Mucosa of descending colon (tissue), 3 donors: Measurements from ENCODE around the gene ZNF484. TPM values are rescaled to one million over a fixed set of nuclear protein-coding genes. Genes with fewer than 3 reads are reported as not detected.
"Not testable (repeated sequence)": the region's sequence is repeated elsewhere in the genome, so short reads cannot be mapped to it uniquely, and the experiment has no call there.

Experiments
- ATAC-seq: fragments of 200-7000 bp; cut with Tn5 transposase; one replicate; pipeline ENCODE4 v1.9.1; 2020; ENCODE audit warnings: mild to moderate bottlenecking, moderate library complexity
- DNase-seq, 3 donors: peaks; one replicate each; pipeline ENCODE4 v3.0.0-alpha.2; 2020
- H3K36me3 ChIP-seq: fragments of 200-600 bp; one replicate; pipeline ENCODE4 v1.8.0; 2021; ENCODE audit warnings: low read depth, mild to moderate bottlenecking
- H3K4me1 ChIP-seq: fragments of 200-600 bp; one replicate; pipeline ENCODE4 v1.8.0; 2021; ENCODE audit warnings: low read depth, mild to moderate bottlenecking
- H3K4me3 ChIP-seq: fragments of 200-600 bp; one replicate; pipeline ENCODE4 v1.8.0; 2021; ENCODE audit warnings: mild to moderate bottlenecking
- H3K9me3 ChIP-seq: fragments of 200-600 bp; one replicate; pipeline ENCODE4 v1.8.0; 2021; ENCODE audit warnings: mild to moderate bottlenecking
- intact Hi-C, 2 donors: fragments of 100-400 bp; cut with DNase I in 1 of 2; cut with micrococcal nuclease in 1 of 2; formaldehyde crosslinking; loops; one replicate each; pipeline versions ENCODE4 v1.11.0 to v1.11.1; 2022; cut with DNase I, micrococcal nuclease
- total RNA-seq, 3 donors: library from RNA; stranded (reverse); fragmentation: NEBNext Ultra II Directional in 2 of 3; extraction: Animal tissue kit (Norgen Biotek cat#: 25700) in 2 of 3; gene quantifications; one replicate each; pipeline versions ENCODE4 v1.2.1 to v1.2.4, GENCODE V29; 2021 to 2023
- TF ChIP-seq, protein P1 (sequence below): fragments of 200-600 bp; IDR thresholded peaks from one replicate; pipeline ENCODE4 v1.8.0; 2022; ENCODE audit warnings: antibody characterized with exemption, mild to moderate bottlenecking
- donor health status: DM: no; HTN: no; CAD: no; lungs with moderate emphysema.
- donor health status: DM: no; HTN: no; CAD: no.
- donor health status: DM: no; HTN: yes; CAD: no.

ZNF484 gene
- total RNA-seq, 3 donors from 2014 or later: 5.0 to 10.9 (median 7.5) TPM

DNA sequence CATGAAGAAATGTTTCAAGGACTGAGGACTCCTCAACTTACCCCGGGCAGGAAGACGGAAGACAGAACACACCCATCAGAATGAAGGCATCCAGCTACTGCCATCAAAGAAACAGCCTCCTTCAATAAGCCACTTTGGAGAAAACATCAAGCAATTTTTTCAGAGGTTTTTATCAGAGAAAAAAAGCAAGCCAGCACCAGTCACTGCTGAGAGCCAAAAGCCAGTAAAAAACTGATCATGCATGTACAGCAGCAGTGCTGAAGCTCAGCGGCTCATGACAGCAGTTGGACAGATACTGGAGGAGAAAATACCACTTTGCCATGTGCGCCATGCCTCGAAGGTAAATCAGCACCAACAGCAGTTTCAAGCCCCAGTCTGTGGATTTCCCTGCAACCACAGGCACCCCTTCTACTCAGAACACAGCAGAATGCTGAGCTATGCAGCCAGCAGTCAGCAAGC is 10.1 kb upstream of the ZNF484 start:
- Histone ChIP-seq H3K4me1 (no peaks in the 10 kb centered on the region), H3K4me3 (no peak overlapping the region), H3K36me3 (no peaks in the 10 kb centered on the region), H3K9me3 (no peaks in the 10 kb centered on the region)
- intact Hi-C loops: no loop called here
- TF ChIP-seq, protein P1, sequence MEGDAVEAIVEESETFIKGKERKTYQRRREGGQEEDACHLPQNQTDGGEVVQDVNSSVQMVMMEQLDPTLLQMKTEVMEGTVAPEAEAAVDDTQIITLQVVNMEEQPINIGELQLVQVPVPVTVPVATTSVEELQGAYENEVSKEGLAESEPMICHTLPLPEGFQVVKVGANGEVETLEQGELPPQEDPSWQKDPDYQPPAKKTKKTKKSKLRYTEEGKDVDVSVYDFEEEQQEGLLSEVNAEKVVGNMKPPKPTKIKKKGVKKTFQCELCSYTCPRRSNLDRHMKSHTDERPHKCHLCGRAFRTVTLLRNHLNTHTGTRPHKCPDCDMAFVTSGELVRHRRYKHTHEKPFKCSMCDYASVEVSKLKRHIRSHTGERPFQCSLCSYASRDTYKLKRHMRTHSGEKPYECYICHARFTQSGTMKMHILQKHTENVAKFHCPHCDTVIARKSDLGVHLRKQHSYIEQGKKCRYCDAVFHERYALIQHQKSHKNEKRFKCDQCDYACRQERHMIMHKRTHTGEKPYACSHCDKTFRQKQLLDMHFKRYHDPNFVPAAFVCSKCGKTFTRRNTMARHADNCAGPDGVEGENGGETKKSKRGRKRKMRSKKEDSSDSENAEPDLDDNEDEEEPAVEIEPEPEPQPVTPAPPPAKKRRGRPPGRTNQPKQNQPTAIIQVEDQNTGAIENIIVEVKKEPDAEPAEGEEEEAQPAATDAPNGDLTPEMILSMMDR: no peak
- ATAC-seq (no peak), DNase-seq (no peak)

DNA sequence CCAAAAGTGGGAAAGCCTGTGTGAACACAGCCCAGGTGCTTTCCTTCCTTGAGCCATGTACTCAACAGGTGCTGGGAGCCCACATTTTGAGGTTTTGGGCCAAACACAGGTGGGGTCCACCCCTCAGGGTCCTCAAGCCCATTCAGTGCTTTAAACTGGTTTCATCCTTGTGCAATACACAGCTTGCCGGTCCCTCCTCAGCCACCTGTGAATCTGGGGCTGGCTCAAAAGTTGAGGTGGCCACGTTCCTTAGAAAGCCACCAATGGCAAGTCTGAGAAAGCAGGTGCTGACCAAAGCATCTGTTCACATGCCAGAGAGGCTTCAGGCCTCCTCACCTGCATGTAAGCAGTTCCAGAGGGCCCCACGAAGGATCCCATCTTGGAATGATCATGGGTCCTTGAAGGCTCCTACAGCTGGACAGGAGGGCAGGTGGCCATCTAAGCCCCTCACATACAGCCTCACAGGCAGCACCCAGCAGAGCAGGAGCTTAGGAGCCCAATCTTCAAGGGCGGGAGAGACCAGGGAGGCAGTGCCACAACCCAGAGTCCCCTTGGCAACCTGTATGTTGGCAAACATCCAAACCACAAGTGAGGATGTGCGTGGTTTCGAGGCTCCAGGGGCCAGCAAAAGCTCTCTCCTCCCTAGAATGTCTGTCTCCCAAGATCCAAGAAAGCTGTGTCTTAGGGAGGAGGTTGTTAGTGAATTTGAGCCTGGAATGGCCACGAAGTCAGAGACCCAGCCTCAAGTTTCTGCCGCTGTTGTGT is 9.2 kb upstream of the ZNF484 start:
- intact Hi-C loops, H3K9me3 ChIP-seq, H3K4me1 ChIP-seq, ATAC-seq, H3K4me3 ChIP-seq, DNase-seq, H3K36me3 ChIP-seq: not testable (repeated sequence)

DNA sequence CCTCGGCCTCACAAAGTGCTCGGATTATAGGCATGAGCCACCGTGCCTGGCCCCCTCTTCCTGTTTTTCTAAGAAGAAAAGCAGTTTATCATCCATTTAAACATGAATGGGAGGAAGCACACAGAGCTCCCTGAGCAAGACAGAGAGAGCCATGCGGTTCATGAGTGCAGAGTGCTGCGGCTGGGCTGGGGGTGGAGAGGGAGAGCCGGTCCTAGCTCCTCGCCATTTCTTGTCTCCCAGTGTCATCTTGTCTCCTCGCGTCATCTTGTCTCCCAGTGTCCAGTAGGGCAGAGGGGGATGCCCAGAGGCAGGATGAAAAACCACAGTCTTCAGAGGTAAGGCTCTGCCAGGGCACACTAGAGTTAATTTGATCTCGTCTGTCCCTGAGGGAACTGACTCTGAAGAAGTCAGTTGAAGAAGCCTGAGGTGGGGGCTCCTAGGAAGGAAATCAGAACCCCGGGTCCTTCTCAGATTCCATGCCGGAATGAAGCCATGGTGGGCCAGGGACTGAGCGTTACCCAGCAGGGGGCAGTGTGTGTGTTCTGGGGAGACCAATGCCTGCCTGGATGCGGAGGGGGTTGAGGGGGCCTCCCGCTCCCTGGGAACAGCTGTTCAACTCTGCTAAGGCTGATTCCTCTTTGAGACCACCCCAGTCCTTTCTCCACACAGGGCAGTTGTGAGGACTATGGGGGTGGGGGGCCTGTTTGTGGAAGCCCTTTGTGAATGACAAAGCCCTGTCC is 6.0 kb upstream of the ZNF484 start:
- ATAC-seq, H3K9me3 ChIP-seq, H3K4me1 ChIP-seq, DNase-seq, H3K36me3 ChIP-seq, H3K4me3 ChIP-seq, intact Hi-C loops: not testable (repeated sequence)

GRCh38 chr9:92882276-92882675 is 4.4 kb upstream of the ZNF484 start:
- TF ChIP-seq, protein P1: no peak
- H3K4me3 ChIP-seq: no peak overlapping the region
- intact Hi-C loops: no loop called here
- ATAC-seq: no peak
- no peaks in the 10 kb centered on the region for H3K9me3 ChIP-seq
- no peaks in the 10 kb centered on the region for H3K36me3 ChIP-seq
- no peaks in the 10 kb centered on the region for H3K4me1 ChIP-seq
- no peak for DNase-seq

GRCh38 chr9:92875373-92875772 is 2.5 kb downstream of the ZNF484 start:
- no peaks in the 10 kb centered on the region for H3K36me3 ChIP-seq
- H3K9me3 ChIP-seq: no peaks in the 10 kb centered on the region
- intact Hi-C loops: no loop called here
- ATAC-seq: no peak
- TF ChIP-seq, protein P1: no peak
- H3K4me1 ChIP-seq: no peaks in the 10 kb centered on the region
- no peak overlapping the region for H3K4me3 ChIP-seq
- no peak for DNase-seq

- H3K36me3 ChIP-seq: no peaks in the 10 kb centered on the region
- H3K4me3 ChIP-seq: no peak overlapping the region
- intact Hi-C loops: no loop called here
- no peaks in the 10 kb centered on the region for H3K4me1 ChIP-seq
- ATAC-seq: no peak
- DNase-seq: no peak
- no peaks in the 10 kb centered on the region for H3K9me3 ChIP-seq
- TF ChIP-seq, protein P1: no peak
Measured at GRCh38 chr9:92870289-92870688, 7.5 kb downstream of the ZNF484 start.

- H3K9me3 ChIP-seq, H3K36me3 ChIP-seq, DNase-seq, H3K4me3 ChIP-seq, intact Hi-C loops, ATAC-seq, H3K4me1 ChIP-seq: not testable (repeated sequence)
Measured at GRCh38 chr9:92866600-92866999, 11.2 kb downstream of the ZNF484 start.
